ENCODE results near the gene EFHD2. TPM values are rescaled to one million over a fixed set of nuclear protein-coding genes. Genes with fewer than 3 reads are reported as not detected.
A peak's percentile ranks its signal among the peaks of the same experiment; 100 is the strongest.

Gene EFHD2
- total RNA-seq, 2 donors from 2014 or later = 56.7 to 78.6 TPM

- intact Hi-C loops (cut with DNase I) = no loop called here
- ATAC-seq = no peak
- no peak for DNase-seq
- H3K4me1 ChIP-seq = peaks cover 55% of the 10 kb centered on the region
- no peaks in the 10 kb centered on the region for H3K9me3 ChIP-seq
- no peaks in the 10 kb centered on the region for H3K27me3 ChIP-seq
- WGBS, 2 donors = 16 to 33% methylated on average over 11 of the region's 11 CpGs
- H3K27ac ChIP-seq = peak overlapping the region; percentile 32 to 86 (median 79)
- no peak for TF ChIP-seq CTCF (IDR thresholded peaks at IDR 0.05)
- TF ChIP-seq POLR2A (IDR thresholded peaks at IDR 0.05) = no peak
- no peaks in the 10 kb centered on the region for H3K36me3 ChIP-seq (replicated peaks in 1 of 2; ENCODE audit: insufficient read depth in 1 of 2, low read depth in 2 of 2)
- peak overlapping the region in 1 of 2 donors; percentile 70 for H3K4me3 ChIP-seq
These were observed 1.2 kb downstream of the EFHD2 start for GRCh38 chr1:15410884-15411245.

GRCh38 chr1:15411593-15412137 lies 2.0 kb downstream of the EFHD2 start:
- Histone ChIP-seq H3K36me3 (replicated peaks in 1 of 2; ENCODE audit: insufficient read depth in 1 of 2, low read depth in 2 of 2) (no peaks in the 10 kb centered on the region), H3K27ac (peak overlapping the region; percentile 65 to 86 (median 79)), H3K4me1 (peaks cover 63% of the 10 kb centered on the region), H3K4me3 (peak overlapping the region in 1 of 2 donors; percentile 70), H3K27me3 (no peaks in the 10 kb centered on the region), H3K9me3 (no peaks in the 10 kb centered on the region)
- 20 to 40% methylated on average over 6 to 12 of the region's 12 CpGs for WGBS, 2 donors
- DNase-seq = peak in 3 of 4 donors; percentile 53 to 69 (median 53)
- no peak for ATAC-seq
- TF ChIP-seq CTCF (IDR thresholded peaks at IDR 0.05) (no peak), POLR2A (IDR thresholded peaks at IDR 0.05) (peak in 1 of 3 donors; percentile 20)
- intact Hi-C loops (cut with DNase I) = no loop called here

- WGBS, 2 donors = 39 to 57% methylated on average over 14 to 16 of the region's 16 CpGs
- Histone ChIP-seq H3K36me3 (replicated peaks in 1 of 2; ENCODE audit: insufficient read depth in 1 of 2, low read depth in 2 of 2) (no peaks in the 10 kb centered on the region), H3K4me3 (no peak overlapping the region), H3K4me1 (peaks cover 69% of the 10 kb centered on the region), H3K9me3 (no peaks in the 10 kb centered on the region), H3K27ac (peak overlapping the region; percentile 65 to 86 (median 79)), H3K27me3 (no peaks in the 10 kb centered on the region)
- DNase-seq (peak in 2 of 4 donors; percentile 41 to 51), ATAC-seq (no peak)
- TF ChIP-seq POLR2A (IDR thresholded peaks at IDR 0.05) (no peak), CTCF (IDR thresholded peaks at IDR 0.05) (no peak)
- intact Hi-C loops (cut with DNase I) = no loop called here
These were observed 2.6 kb downstream of the EFHD2 start for GRCh38 chr1:15412175-15412800.

- intact Hi-C loops (cut with DNase I) = no loop called here
- ATAC-seq (no peak), DNase-seq (peak; percentile 65 to 81 (median 75))
- no peaks in the 10 kb centered on the region for H3K9me3 ChIP-seq
- H3K4me1 ChIP-seq = peaks cover 75% of the 10 kb centered on the region
- TF ChIP-seq POLR2A (IDR thresholded peaks at IDR 0.05) = no peak
- no peak for TF ChIP-seq CTCF (IDR thresholded peaks at IDR 0.05)
- H3K4me3 ChIP-seq = no peak overlapping the region
- H3K27ac ChIP-seq = peak overlapping the region; percentile 65 to 86 (median 79)
- 29% methylated on average over 11 of the region's 11 CpGs; no CpG with 5 or more reads in 1 of the 2 donors for WGBS, 2 donors
- no peaks in the 10 kb centered on the region for H3K36me3 ChIP-seq (replicated peaks in 1 of 2; ENCODE audit: insufficient read depth in 1 of 2, low read depth in 2 of 2)
- no peaks in the 10 kb centered on the region for H3K27me3 ChIP-seq
These were observed 3.2 kb downstream of the EFHD2 start for GRCh38 chr1:15412843-15413242.

Measured in body of pancreas (tissue), 4 donors.